LNCaP clone FGC (cell line): Measurements from ENCODE around the gene DTNA.

Source experiments
- DNase-seq: peaks from one replicate; pipeline ENCODE4 v3.0.0-alpha.2; 2011; ENCODE audit warnings: low read depth
- H3K4me3 ChIP-seq: 2 replicates; pipeline ENCODE4 v1.5.1; 2011; ENCODE audit warnings: mild to moderate bottlenecking, low read depth, low read length, control low read depth
- CTCF ChIP-seq: IDR thresholded peaks from 2 replicates; pipeline ENCODE4 v1.5.1; 2012; ENCODE audit warnings: mild to moderate bottlenecking; ENCODE audit not compliant: control insufficient read depth, insufficient read depth; ENCODE audit errors: extremely low read depth

The DTNA gene

GRCh38 chr18:34841891-34842290 is 131.8 kb downstream of the DTNA start:
- TF ChIP-seq CTCF = no peak
- no peak for DNase-seq
- no peak overlapping the region for H3K4me3 ChIP-seq

DNA sequence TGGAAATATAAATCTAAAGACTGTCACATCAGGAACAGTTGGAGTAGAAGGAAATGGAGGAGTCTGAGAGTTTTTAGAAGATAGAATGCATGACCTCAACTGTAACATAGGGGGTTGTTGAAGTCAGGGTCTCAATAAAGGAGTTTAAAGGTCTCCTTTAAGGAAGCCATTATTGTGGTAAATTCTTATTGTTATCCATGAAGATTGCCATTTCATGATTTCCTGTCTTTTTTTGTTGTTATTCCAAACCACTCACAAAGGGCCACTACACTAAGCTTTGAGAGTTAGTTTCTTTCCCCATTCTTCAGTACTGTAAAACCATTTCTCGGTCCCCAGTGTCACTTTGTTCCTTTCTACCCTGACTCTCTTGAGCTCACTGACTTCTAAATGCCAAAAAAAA is 134.0 kb downstream of the DTNA start:
- no peak for TF ChIP-seq CTCF
- DNase-seq = no peak
- no peak overlapping the region for H3K4me3 ChIP-seq

DNA sequence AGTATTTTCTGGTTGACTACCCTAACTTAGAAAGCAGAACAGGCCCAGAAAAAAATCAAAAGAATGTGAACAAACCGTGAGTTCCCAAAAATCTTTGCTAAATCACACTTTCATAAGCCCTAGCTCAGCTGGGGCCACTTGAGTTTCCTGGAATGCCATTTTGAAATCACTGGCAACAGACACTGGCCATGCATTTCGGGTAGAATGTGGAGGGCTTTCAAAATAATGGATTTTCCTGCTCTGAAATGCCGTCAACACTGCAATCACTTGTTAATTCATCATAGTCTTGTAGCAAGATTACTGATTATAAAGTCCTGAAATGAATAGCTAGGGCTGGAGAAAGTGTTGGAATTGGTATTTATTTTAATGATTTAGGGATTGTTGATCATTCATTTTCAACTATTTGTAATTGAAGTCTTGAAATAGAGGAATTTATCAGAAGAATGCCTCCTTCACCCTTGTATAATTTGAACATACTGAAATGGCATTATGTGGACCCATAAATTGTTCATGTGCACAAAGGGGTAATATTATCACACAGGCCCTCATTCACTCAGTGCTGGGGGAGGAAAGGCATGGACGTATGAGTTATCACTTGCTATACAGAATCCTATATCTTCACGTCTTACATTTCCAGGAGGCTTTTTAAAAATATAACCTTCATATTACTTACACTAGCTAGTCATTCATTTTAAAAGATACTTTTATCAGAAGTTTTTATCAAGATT is 134.8 kb downstream of the DTNA start:
- no peak for TF ChIP-seq CTCF
- no peak for DNase-seq
- no peak overlapping the region for H3K4me3 ChIP-seq

DNA sequence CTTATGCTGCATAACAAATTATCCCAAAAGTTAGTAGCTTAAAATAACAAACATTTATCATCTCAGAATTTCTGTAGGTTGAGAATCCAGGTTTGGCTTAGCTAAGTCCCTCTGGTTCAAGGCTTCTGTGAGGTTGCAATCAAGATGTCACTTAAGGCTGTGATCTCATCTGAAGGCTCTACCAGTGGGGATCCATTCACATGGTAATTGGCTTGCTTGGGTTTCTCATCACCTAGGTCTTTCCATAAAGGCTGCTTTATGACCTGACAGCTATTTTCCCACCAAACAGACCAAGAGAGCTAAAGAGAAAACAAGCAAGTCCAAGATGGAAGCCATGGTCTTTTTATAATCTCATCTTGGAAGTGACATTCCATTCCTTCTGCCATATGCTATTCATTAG is 137.3 kb downstream of the DTNA start:
- TF ChIP-seq CTCF = no peak
- H3K4me3 ChIP-seq = no peak overlapping the region
- DNase-seq = no peak

DNA sequence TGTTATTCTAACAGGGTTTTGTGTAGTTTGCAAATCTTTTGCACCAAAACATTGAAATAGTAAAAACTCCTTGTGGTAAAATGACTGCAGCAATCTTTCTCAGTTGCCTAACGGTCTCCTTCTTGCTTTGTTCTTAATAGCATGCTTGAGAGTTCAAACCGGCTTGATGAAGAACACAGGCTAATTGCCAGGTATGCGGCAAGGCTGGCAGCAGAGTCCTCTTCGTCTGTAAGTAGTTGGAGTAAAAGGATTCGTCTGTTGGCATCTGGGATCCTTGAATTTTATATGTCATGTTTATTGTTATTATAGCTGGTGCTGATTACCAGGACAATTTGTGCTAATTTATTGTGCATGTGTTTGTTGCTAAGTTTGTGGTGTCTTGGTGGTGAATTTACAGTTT is 138.1 kb downstream of the DTNA start:
- no peak overlapping the region for H3K4me3 ChIP-seq
- no peak for TF ChIP-seq CTCF
- DNase-seq = no peak

DNA sequence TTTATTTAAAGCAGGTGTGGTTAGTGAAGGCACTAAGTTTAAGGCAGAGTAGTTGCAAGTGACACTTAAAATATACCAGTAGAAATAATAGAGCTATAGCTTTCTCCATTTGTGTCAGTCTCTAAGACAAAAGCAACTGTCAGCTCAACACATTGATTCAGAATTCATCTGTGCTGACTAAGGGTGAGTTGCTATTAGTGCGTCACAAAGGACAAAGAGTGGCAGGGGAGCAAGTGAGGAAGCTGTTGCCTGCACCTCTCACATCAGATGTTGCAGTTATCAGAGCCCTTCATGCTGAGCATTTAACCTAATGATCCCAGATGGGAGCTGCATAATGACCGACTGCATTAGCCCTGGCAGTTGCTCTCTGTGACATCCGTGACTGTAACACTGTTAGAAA is 138.6 kb downstream of the DTNA start:
- no peak overlapping the region for H3K4me3 ChIP-seq
- DNase-seq = no peak
- TF ChIP-seq CTCF = no peak

DNA sequence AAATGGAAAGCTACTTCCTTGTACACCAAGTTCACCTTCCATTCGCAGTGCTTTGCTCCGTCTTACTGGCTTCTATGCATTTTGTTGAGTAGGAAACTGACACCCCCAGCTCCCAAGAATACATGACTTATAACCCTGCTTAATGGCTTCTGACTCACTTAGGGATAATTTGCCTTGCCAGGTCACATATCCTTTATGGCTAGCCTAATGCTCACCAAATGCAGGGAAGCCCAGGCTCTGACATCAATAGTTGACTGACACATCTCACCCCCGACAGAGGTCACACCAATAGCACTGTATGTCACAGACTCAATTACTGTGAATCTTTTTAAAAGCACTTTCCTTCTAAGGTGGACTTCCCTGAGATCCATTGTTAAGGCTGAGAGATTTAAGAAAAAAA is 147.2 kb downstream of the DTNA start:
- DNase-seq = no peak
- TF ChIP-seq CTCF = no peak
- H3K4me3 ChIP-seq = no peak overlapping the region
